Mesendoderm (in vitro differentiated cells): Measurements from ENCODE around the gene ARID1B.
A peak's percentile ranks its signal among the peaks of the same experiment; 100 is the strongest.

Experiments used
- DNase-seq: peaks from one replicate; pipeline ENCODE4 v3.0.0; 2013
- H2AK5ac ChIP-seq: 2 replicates; pipeline ENCODE4 v1.6.1; 2013; ENCODE audit warnings: low read length, inconsistent platforms
- H2BK120ac ChIP-seq: 2 replicates; pipeline ENCODE4 v1.6.1; 2013; ENCODE audit warnings: low read depth, mild to moderate bottlenecking, low read length, moderate library complexity, mixed read lengths
- H2BK15ac ChIP-seq: replicated peaks from 2 replicates; pipeline ENCODE4 v1.6.1; 2013; ENCODE audit warnings: low read depth, mild to moderate bottlenecking, moderate library complexity
- H2BK5ac ChIP-seq: 2 replicates; pipeline ENCODE4 v1.6.1; 2013; ENCODE audit warnings: low read length, inconsistent platforms
- H3K18ac ChIP-seq: 2 replicates; pipeline ENCODE4 v1.6.1; 2013; ENCODE audit warnings: mild to moderate bottlenecking, low read length, mixed read lengths
- H3K23ac ChIP-seq: one replicate; pipeline ENCODE4 v1.6.1; 2013; ENCODE audit warnings: low read length
- H3K27ac ChIP-seq: 2 replicates; pipeline ENCODE4 v1.5.1; 2013; ENCODE audit warnings: low read depth, mild to moderate bottlenecking, inconsistent platforms, low read length, moderate library complexity
- H3K27me3 ChIP-seq: 2 replicates; pipeline ENCODE4 v1.6.1; 2013; ENCODE audit warnings: low read length, control low read depth, mild to moderate bottlenecking, inconsistent platforms; ENCODE audit not compliant: insufficient read depth, poor library complexity
- H3K36me3 ChIP-seq: 2 replicates; pipeline ENCODE4 v1.6.1; 2013; ENCODE audit warnings: low read length, inconsistent platforms; ENCODE audit not compliant: control insufficient read depth, insufficient read depth
- H3K4ac ChIP-seq: one replicate; pipeline ENCODE4 v1.6.1; 2013; ENCODE audit warnings: low read depth, mild to moderate bottlenecking, low read length, moderate library complexity
- H3K4me1 ChIP-seq: 2 replicates; pipeline ENCODE4 v1.6.1; 2013; ENCODE audit warnings: low read depth, low read length, inconsistent platforms; ENCODE audit not compliant: control insufficient read depth
- H3K4me2 ChIP-seq: 2 replicates; pipeline ENCODE4 v1.6.1; 2013; ENCODE audit warnings: low read length
- H3K4me3 ChIP-seq: 2 replicates; pipeline ENCODE4 v1.5.1; 2013; ENCODE audit warnings: mild to moderate bottlenecking, low read length
- H3K56ac ChIP-seq: one replicate; pipeline ENCODE4 v1.6.1; 2013; ENCODE audit warnings: low read length
- H3K79me1 ChIP-seq: 2 replicates; pipeline ENCODE4 v1.6.1; 2013; ENCODE audit warnings: low read length, inconsistent platforms
- H3K79me2 ChIP-seq: 2 replicates; pipeline ENCODE4 v1.6.1; 2013; ENCODE audit warnings: mild to moderate bottlenecking, low read length; ENCODE audit not compliant: control insufficient read depth, insufficient read depth
- H3K9ac ChIP-seq: 2 replicates; pipeline ENCODE4 v1.6.1; 2013; ENCODE audit warnings: low read length, inconsistent platforms
- H4K5ac ChIP-seq: one replicate; pipeline ENCODE4 v1.6.1; 2013; ENCODE audit warnings: low read length
- H4K8ac ChIP-seq: one replicate; pipeline ENCODE4 v1.6.1; 2013; ENCODE audit warnings: low read depth, mild to moderate bottlenecking, control low read depth, low read length, moderate library complexity
- WGBS: extraction: QIAGEN DNeasy Blood & Tissue Kit; methylation state at CpG from one replicate; pipeline ENCODE4 v1.1.7; 2013; ENCODE audit warnings: low lambda C conversion rate, missing lambda C conversion rate; ENCODE audit not compliant: insufficient coverage; ENCODE audit errors: extremely low coverage; 5-methylcytosine and 5-hydroxymethylcytosine counted together

Gene ARID1B

DNA sequence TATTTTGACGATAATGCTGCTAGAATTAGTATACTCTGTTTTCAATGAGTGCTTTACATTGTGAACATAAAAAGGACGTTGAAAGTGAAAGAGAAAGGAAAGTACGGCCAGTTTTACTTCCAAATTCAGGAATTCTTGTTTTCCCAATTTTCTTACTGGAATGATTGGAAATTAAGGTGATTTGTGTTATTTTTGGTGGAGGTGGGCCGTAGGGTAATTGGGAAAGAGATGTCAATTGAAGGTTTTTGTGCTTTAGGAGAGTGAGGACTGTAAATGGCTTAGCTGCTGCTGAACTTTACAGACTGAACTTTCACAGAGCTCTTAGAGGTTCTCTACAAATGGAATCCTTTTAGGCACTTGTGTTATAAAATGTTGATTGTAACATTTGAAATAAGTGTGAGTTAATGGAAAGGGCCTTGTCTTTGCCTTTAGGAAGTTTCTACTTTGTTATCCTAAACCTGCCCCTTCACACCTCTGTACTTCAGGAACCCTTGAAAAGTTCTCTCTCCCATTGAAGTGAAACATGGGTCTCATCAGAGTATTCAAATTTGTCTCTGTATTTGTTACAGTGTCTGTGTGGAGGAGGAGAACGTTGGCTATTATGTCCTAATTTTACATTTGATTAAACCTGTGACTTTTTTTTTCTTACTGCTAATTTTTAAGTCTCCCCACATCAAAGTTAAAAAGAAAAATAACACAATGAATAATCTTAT is 256.4 kb downstream of the ARID1B start:
- no peak overlapping the region for H3K23ac ChIP-seq
- H3K36me3 ChIP-seq = no peaks in the 10 kb centered on the region
- H2BK5ac ChIP-seq = no peak overlapping the region
- H3K4me3 ChIP-seq = no peak overlapping the region
- H3K56ac ChIP-seq = no peak overlapping the region
- H3K9ac ChIP-seq = no peak overlapping the region
- no peak overlapping the region for H2AK5ac ChIP-seq
- H3K27me3 ChIP-seq = no peaks in the 10 kb centered on the region
- H3K4me2 ChIP-seq = no peak overlapping the region
- H4K8ac ChIP-seq = peak overlapping the region; percentile 76
- 100% methylated on average over 1 of the region's 5 CpGs for WGBS
- no peak overlapping the region for H3K4ac ChIP-seq
- H3K27ac ChIP-seq = no peak overlapping the region
- no peak overlapping the region for H2BK15ac ChIP-seq
- H2BK120ac ChIP-seq = no peak overlapping the region
- peaks cover 8% of the 10 kb centered on the region for H3K79me1 ChIP-seq
- H3K18ac ChIP-seq = no peak overlapping the region
- H3K79me2 ChIP-seq = peaks cover 10% of the 10 kb centered on the region
- no peak for DNase-seq
- H4K5ac ChIP-seq = peak overlapping the region; percentile 68
- H3K4me1 ChIP-seq = peaks cover 2% of the 10 kb centered on the region

DNA sequence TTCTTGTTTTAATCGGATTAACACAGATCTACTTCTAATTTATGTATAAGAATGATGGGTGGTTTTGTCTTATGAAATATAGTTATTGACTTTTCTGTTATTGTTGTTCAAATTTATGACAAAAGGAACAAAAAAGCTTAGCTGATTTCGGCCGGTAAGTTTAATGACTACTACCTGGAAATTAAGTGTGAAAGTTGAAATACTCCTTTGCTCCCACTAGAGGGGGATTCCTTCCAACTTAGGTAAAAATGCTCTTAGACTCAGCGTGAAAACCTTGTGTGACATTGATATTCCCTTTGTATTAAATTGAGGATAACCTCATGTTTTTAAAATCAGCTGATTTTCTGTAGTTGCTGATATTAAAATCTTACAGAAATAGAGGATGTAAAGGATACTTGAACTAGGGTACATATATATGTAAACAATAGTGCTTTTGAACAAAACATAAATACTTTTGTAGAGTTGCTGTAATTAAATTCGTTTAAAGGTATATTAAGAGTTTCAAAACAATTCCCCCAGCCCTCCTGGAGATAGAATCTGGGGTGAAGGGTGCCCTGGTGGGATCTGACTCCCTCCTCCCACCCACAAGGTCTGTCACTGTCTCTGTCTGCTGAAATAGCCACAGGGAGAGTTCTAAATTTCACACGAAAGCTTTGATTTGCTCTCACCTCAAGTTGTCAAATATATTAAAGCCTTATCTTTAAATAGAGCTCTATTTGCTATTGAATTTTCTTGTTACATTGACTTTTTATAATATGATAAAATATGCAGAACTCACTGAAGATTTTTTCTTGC is 257.5 kb downstream of the ARID1B start:
- H3K4me3 ChIP-seq = no peak overlapping the region
- no peak overlapping the region for H2AK5ac ChIP-seq
- H3K56ac ChIP-seq = peak overlapping the region; percentile 46
- H2BK5ac ChIP-seq = no peak overlapping the region
- no peak overlapping the region for H4K5ac ChIP-seq
- H3K79me2 ChIP-seq = peaks cover 7% of the 10 kb centered on the region
- no peak overlapping the region for H4K8ac ChIP-seq
- no peak overlapping the region for H3K23ac ChIP-seq
- no CpG with 5 or more reads among the region's 6 CpGs for WGBS
- DNase-seq = peak; percentile 73
- no peak overlapping the region for H2BK120ac ChIP-seq
- H3K4ac ChIP-seq = peak overlapping the region; percentile 12
- no peak overlapping the region for H3K18ac ChIP-seq
- H3K4me1 ChIP-seq = peaks cover 2% of the 10 kb centered on the region
- peaks cover 6% of the 10 kb centered on the region for H3K79me1 ChIP-seq
- H3K27me3 ChIP-seq = no peaks in the 10 kb centered on the region
- no peak overlapping the region for H2BK15ac ChIP-seq
- no peaks in the 10 kb centered on the region for H3K36me3 ChIP-seq
- H3K9ac ChIP-seq = peak overlapping the region; percentile 31
- H3K4me2 ChIP-seq = no peak overlapping the region
- no peak overlapping the region for H3K27ac ChIP-seq

DNA sequence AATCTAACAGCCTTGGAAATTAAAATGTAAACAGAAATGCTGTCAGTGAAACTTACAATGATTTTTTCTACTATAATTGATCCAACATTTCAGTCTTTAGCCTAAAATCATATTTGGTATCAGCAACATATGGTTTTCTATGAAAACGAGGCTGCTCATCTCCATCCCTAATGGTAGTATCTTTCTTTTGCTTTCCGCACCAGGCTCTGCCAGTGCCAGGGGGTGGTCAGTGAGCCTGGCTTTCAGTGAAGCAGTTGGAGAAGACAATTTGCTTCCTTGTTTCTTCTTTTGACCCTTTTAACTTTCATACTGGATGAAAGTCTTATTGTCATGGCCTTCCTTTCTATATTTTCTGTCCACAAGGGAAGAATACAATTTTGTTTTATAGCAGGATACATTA is 258.4 kb downstream of the ARID1B start:
- no peak overlapping the region for H3K27ac ChIP-seq
- peaks cover 1% of the 10 kb centered on the region for H3K79me2 ChIP-seq
- H3K4me2 ChIP-seq = no peak overlapping the region
- no peak overlapping the region for H2AK5ac ChIP-seq
- no peak overlapping the region for H3K4ac ChIP-seq
- no peaks in the 10 kb centered on the region for H3K36me3 ChIP-seq
- no peak overlapping the region for H3K9ac ChIP-seq
- no CpG with 5 or more reads among the region's 2 CpGs for WGBS
- no peak overlapping the region for H3K4me3 ChIP-seq
- H4K5ac ChIP-seq = no peak overlapping the region
- peaks cover 1% of the 10 kb centered on the region for H3K79me1 ChIP-seq
- H3K4me1 ChIP-seq = peaks cover 2% of the 10 kb centered on the region
- no peaks in the 10 kb centered on the region for H3K27me3 ChIP-seq
- H3K18ac ChIP-seq = no peak overlapping the region
- H2BK15ac ChIP-seq = no peak overlapping the region
- H2BK120ac ChIP-seq = no peak overlapping the region
- H4K8ac ChIP-seq = no peak overlapping the region
- no peak overlapping the region for H3K23ac ChIP-seq
- H3K56ac ChIP-seq = no peak overlapping the region
- no peak for DNase-seq
- H2BK5ac ChIP-seq = no peak overlapping the region

DNA sequence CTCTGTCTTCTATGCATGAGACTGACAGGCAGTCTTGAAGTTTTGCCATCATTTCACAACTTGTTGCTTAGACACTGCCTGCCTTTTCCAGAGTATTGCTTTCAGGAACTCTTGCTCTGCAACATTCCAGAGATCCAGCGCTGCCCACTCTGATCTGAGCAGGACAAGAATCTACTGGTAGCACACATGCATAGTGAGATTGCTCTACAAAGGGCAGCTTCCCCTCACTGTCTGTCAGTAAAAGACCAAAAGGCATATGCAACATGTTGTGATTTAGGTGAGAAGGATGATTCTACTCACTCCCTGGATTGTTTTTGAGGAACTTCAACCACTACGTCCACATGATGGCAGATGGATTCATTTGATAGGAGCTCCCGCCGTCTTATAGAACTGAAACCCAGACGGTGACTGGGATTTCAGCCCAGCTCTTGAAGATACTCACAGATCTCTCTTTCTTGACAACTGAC is 259.1 kb downstream of the ARID1B start:
- Histone ChIP-seq H3K18ac (no peak overlapping the region), H4K5ac (no peak overlapping the region), H3K79me1 (peaks cover 1% of the 10 kb centered on the region), H3K4me3 (no peak overlapping the region), H3K56ac (no peak overlapping the region), H2BK120ac (no peak overlapping the region), H3K79me2 (peaks cover 1% of the 10 kb centered on the region), H2BK15ac (no peak overlapping the region), H3K27me3 (no peaks in the 10 kb centered on the region), H4K8ac (no peak overlapping the region), H3K4ac (no peak overlapping the region), H3K9ac (no peak overlapping the region), H3K23ac (no peak overlapping the region), H3K4me2 (no peak overlapping the region), H2BK5ac (no peak overlapping the region), H3K4me1 (peaks cover 2% of the 10 kb centered on the region), H3K36me3 (no peaks in the 10 kb centered on the region), H2AK5ac (no peak overlapping the region), H3K27ac (no peak overlapping the region)
- DNase-seq = peak; percentile 61
- no CpG with 5 or more reads among the region's 5 CpGs for WGBS

DNA sequence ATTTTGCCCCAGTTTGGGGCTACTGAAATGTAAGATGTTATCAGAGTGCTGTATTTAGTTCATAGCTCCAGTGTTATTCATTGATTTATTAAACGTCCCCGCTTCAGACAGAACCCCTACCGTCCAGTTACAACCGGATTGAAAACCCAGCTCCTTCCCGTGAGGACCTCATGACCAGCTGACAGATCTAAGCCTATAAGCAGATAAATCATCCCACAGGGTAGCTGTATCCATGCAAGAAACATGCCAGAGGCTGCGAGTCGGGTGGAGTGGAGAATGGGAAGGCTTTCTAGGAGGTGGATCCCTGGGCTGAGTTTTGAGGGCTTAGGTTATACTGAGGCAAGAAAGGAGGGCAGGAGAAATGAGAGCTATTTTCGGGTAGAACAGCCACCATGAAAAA is 260.0 kb downstream of the ARID1B start:
- no peak overlapping the region for H3K56ac ChIP-seq
- no peak overlapping the region for H3K4me2 ChIP-seq
- H2AK5ac ChIP-seq = no peak overlapping the region
- no peaks in the 10 kb centered on the region for H3K36me3 ChIP-seq
- no peak overlapping the region for H3K27ac ChIP-seq
- H4K8ac ChIP-seq = no peak overlapping the region
- peaks cover 2% of the 10 kb centered on the region for H3K4me1 ChIP-seq
- H4K5ac ChIP-seq = no peak overlapping the region
- H2BK120ac ChIP-seq = no peak overlapping the region
- no peaks in the 10 kb centered on the region for H3K27me3 ChIP-seq
- no peak overlapping the region for H3K4ac ChIP-seq
- H3K18ac ChIP-seq = no peak overlapping the region
- WGBS = no CpG with 5 or more reads among the region's 8 CpGs
- no peak overlapping the region for H3K23ac ChIP-seq
- H3K9ac ChIP-seq = no peak overlapping the region
- H2BK15ac ChIP-seq = no peak overlapping the region
- H3K79me2 ChIP-seq = peaks cover 1% of the 10 kb centered on the region
- H3K4me3 ChIP-seq = no peak overlapping the region
- H2BK5ac ChIP-seq = no peak overlapping the region
- no peak for DNase-seq
- peaks cover 1% of the 10 kb centered on the region for H3K79me1 ChIP-seq
